ENCODE data around the gene POLQ. TPM values are rescaled to one million over a fixed set of nuclear protein-coding genes. Genes with fewer than 3 reads are reported as not detected.

The POLQ gene
- total RNA-seq = 0.09 and 0.23 TPM in 2 replicates

GRCh38 chr3:121545574-121546455 is at the start of gene POLQ:
POLQ (minus strand) TSS chr3:121545988; CDS start chr3:121545877, 111 bp downstream.

GRCh38 chr3:121592856-121593702 is 47.3 kb upstream of the POLQ start, which contains the start of gene FBXO40:
FBXO40 (plus strand) TSS chr3:121593379; CDS start chr3:121620576, 27,197 bp downstream.

GRCh38 chr3:121567649-121568048 is 21.9 kb upstream of the POLQ start, which contains the start of gene ARGFX:
ARGFX (plus strand) TSS chr3:121567949; CDS start chr3:121570714, 2,765 bp downstream.

Other genes with a start within 250 kb of the POLQ start
- not detected in 2 replicates for gene ARGFX, start 22.0 kb upstream of the POLQ start, total RNA-seq
- gene FBXO40, start 47.4 kb upstream of the POLQ start, total RNA-seq = not detected in 2 replicates
- 0.09 and 3.6 TPM in 2 replicates for gene HCLS1, start 114.9 kb upstream of the POLQ start, total RNA-seq
- gene GOLGB1, start 203.8 kb upstream of the POLQ start, total RNA-seq = 21.5 and 34.5 TPM in 2 replicates